Retina (tissue), 1 donor: ENCODE measurements around the gene IZUMO2.

Source experiments
- DNase-seq: peaks from one replicate; pipeline ENCODE4 v3.0.0-alpha.2; 2016

IZUMO2 gene

DNA sequence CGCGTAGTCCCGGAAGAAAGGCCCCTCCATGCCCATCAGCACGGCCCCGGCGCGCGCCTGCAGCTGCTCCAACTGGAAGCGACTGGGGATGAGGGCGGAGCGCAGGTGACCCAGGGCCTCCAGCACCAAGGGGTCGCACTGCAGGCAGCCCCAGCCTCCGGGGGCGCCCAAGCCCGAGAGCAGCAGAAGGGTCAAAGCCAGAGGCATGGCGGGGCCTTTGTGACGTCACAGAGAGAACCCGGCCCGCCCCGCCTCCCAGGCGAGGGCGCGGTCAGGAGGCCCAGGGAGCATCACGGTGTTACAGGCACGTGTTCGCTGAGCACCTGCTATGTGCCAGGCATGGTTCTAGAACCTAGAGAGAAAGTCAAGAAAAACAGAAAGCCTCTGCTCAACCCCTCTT, at the start of gene IZUMO2:
IZUMO2 (minus strand) TSS at position 294 of the 400 bp plus-strand sequence; CDS start at position 207, 87 bp downstream.
- DNase-seq: no peak

DNA sequence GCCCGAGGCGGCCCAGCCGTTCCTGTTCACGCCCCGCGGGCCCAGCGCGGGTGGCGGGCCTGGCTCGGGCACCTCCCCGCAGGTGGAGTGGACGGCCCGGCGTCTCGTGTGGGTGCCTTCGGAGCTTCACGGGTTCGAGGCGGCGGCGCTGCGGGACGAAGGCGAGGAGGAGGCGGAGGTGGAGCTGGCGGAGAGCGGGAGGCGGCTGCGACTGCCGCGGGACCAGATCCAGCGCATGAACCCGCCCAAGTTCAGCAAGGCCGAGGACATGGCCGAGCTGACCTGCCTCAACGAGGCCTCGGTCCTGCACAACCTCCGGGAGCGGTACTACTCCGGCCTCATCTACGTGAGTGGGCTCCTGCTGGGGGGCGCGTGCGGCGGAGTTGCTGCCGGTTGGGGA, 47.3 kb upstream of the IZUMO2 start:
- DNase-seq: no peak

DNA sequence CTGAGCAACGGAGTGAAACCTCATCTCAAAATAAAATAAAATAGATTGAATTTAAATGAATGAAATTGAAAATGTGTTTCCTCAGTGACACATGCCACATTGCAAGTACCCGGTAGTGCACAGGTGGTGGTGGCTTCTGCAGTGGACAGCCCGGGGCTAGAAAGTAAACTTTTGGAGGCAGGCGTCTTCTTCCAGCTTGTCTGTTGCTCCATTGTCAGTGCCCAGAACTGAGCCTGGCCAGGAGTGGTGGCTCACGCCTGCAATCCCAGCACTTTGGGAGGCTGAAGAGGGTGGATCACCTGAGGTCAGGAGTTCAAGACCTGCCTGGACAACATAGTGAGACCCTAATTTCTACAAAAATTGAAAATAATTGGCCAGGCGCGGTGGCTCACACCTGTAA, 46.0 kb upstream of the IZUMO2 start:
- DNase-seq: no peak

DNA sequence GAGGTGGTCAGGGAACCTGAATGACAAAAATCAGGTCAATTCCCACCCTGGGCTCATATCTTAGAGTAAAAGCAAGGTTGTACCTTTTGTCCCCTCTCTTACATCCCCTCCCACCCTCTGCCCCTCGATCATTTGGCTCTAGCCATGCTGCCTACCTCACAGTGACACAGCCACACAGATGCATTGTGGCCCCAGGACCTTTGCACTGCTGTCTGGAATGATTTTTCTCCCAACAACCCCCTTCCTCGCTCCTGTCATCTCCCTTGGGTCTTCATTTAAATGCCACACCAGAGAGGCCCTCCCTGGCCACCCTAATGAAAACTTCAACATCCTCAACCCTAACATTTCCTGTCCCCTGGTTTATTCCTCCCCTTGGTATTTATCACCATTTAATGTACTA, 44.6 kb upstream of the IZUMO2 start:
- DNase-seq: no peak

DNA sequence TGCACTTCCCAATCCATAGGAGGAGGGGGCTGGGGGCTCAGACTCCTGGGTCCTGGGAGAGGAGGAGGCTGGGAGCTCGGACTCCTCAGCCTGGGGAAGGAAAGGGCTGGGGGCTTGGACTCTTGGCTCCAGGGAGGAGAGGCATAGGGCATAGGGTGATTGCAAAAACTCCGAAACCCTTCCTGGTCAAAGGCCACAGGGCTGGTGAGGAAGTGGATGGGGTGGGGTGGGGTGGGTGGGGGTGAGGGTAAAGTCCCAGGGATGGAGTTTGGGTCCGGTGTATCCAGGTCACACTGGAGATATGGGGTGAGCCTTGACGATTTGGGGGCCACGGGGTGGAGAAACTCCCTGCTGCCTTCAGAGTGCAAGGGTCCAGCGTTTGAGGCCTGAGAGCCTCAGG, 43.1 kb upstream of the IZUMO2 start:
- DNase-seq: no peak

DNA sequence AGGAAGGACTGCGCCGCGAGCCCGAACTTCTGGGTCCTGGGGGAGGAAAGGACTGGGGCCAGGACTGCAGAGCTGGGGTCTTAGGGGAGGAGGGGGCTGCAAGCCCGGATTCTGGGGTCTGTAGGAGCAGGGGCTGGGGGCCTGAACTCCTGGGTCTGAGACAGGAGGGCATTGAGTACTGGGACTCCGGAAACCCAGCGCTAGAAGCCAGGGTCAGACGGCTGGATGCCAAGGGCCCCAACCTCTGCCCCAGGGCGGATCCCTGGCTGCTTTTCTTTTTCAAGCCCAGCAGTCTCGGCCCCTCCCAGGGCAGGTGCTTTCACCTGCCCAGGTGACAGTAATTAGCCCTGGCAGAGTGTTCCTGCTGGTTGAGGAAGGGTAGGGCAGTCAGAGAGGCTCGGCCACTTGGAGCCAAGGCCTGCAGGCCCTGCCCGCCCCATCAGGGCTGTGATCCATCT, 42.6 kb upstream of the IZUMO2 start:
- no peak for DNase-seq

DNA sequence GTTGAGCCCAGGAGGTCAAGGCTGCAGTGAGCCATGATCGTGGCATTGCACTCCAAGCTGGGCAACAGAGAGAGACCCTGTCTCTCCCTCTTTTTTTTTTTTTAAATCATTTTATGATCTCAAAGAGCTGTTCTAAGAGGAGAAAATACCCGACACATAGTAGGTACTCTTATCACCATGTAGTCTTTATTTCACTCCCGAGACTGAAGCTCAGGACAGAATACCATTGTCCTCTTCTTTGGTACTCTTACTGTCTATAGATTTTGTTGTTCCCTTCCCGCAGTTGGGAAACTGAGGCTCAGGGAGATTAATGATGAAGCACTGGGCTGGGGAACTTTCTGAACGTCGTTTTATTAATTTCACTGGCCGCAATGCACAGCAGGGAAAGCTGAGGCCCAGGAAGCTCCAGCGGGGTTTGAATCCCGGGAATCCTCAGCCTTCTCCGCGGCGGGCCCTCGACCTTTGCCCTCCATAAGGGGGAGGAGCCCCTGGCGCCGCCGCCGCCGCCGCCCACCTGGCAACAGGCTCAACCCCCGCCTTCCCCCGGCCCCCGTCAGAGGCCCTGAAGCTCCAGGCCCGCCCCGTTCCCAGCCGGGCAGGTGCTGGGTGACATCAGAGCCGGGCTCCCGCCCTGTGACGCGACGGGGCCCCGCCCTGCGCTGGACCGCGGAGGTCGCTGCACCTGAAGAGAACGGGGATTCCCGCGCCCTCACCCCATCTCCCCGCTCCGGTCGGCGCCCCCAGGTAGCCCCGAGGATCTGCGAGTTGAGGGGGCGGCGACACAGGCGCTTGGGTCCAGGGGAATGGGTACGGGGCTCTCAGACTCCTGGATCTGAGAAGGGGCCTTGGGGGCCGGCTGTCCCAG, 42.0 kb upstream of the IZUMO2 start:
- peak; percentile 29 for DNase-seq

DNA sequence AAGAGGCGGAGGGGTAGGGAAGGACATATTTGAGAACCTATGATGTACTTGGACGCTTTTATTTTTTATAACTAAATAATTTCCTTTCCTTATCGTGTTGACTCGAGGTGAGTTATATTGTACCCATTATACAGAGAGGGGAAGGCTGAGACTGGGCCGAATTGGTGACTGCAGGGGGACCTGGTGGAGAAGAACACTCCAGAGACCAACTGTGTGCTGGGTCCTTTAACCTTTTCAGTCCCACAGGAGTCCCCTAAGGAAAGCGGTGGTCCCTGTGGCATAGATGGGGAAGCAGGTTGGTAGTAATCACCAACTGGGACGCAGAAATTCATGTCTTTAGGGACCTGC, 41.0 kb upstream of the IZUMO2 start:
- DNase-seq: no peak

DNA sequence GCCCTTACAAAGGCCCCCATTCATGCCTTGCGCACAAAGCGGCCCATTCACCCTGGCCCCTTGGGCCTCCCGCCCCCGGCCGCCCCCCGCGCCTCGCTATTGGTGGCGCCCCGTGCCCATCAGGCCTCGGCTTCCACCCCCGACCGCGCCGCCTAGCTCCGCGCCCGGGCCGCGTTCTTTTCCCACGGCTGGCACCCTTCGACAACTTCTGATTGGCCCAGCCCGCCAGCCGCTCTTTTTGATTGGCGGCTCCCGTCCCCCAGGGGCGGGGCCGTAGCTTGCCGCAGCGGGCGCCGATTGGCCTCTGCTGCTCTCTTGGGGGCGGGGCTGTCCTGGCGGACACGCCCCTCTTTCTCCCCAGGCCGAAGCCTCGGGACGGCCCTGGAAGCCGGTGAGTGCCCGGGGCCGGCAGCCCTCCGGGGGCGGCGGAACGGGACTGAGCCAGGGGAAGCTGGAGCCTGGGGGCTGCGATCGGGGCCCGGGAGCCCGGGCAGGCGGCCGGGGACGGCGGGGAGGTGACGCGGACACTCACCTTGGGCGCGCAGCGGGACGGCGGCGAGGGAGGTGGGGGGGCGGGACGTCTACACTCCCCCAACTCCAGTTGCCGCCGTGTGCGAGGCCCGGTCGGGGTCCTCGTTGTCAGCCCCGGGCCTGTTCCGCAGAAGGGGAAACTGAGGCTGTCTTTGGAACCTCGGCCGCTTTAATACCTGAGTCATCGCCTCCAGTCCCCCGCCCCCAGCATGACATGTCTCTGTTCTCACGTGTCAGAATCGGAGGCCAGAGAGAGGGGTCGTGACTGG, 40.4 kb upstream of the IZUMO2 start, which contains the start of gene MYH14:
MYH14 (plus strand) TSS at position 342 of the 800 bp plus-strand sequence. CDS start 6,744 bp downstream, outside the sequence.
- DNase-seq: peak; percentile 94

DNA sequence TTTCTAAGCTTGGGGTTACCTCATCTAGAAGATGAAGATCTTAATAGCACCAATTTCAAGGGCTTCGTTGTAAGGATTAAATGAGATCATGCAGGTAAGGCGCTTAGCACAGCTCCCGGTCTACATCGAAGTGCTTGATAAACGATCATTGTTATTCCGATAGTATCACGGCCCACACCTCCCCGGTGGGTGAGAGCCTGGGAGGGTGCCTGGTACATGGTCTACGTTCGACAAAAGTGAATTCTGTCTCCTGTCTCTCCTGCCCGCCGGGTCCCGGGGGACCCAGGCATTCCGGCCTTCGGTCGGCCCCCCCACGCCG, 39.8 kb upstream of the IZUMO2 start:
- DNase-seq: no peak

DNA sequence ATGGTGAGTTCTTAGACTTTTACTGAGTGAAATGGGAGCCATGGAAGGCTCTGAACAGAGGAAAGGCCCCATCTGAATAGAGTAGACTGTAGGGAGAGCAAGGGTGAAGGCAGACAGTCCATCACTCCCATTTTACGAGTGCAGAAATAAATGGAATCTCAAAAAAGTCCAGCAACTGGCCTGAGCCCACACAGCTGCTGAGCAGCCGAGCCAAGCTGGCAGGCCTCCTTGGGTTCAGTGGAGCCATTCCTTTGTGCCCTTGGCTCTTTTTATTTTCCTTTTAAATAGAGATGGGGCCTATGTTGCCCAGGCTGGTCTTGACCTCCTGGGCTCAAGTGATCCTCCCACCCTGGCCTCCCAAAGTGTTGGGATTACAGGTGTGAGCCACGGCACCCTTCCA, 39.3 kb upstream of the IZUMO2 start:
- no peak for DNase-seq

DNA sequence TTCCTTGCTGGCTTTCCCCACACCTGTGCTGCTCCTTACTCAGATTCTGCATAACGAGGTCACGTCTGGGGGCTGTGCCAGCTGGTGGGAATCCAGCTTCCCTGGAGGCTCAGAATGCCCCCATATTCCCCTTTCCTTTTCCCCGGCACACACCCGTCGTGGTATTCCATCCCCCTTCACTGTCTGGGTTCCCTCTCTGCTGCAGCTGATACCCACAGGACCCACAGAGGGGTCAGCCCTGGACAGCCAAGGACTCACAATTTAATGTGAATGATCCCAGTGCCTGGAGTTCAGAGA, 36.1 kb upstream of the IZUMO2 start:
- DNase-seq: no peak

DNA sequence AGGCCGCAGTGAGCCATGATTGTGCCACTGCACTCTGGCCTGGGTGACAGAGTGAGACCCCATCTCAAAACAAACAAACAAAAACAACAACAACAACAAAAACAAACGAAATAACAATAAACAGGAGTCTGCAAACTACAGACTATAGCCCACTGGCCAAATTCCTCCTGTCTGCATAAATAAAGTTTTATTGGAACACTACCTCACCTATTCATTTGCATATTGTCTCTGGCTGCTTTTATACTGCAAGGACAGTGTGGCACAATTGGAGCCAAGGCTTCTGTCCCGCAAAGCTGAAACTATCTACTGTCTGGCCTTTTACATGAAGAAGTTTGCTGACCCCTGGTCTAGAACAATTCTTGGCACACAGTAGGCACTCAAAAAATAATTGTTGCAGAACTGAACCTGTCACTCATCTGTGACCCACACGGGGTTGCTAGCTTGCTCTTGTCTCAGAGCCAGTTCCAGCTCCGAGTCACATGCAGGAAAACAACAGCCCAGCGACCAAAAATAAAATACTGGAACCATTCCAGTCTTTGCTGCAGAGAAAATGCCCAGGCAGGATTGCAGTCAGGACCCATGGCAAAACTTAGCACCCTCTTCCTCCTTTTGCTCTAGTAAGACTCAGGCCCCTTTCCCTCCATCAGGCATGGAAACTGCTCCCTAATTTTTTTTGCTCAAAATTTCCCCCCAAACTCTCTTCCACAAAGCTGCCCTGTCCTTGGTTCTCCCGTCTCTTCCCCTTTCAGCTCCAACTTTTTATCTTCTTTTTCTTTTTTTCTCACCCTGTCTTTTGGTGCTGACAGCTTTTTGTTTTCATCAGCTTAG, 35.6 kb upstream of the IZUMO2 start:
- DNase-seq: no peak

DNA sequence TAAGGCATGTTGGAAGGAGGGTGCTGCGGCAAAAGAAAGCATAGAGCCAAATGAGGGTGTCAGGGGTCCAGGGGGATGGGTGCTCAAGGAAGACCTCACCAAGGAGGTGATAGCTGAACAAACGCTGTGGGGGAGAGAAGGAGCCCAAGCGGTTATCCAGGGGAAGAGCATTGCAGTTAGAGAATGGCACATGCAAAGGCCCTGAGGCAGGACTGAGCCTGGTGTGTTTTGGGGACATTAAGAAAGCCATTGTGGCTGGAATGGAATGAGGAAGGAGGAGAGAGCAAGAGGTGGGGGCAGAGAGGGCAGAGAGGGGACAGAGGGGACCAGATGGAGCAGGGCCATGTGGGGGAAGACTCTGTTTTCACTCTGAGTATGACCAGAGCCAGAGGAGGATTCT, 34.3 kb upstream of the IZUMO2 start:
- DNase-seq: no peak

DNA sequence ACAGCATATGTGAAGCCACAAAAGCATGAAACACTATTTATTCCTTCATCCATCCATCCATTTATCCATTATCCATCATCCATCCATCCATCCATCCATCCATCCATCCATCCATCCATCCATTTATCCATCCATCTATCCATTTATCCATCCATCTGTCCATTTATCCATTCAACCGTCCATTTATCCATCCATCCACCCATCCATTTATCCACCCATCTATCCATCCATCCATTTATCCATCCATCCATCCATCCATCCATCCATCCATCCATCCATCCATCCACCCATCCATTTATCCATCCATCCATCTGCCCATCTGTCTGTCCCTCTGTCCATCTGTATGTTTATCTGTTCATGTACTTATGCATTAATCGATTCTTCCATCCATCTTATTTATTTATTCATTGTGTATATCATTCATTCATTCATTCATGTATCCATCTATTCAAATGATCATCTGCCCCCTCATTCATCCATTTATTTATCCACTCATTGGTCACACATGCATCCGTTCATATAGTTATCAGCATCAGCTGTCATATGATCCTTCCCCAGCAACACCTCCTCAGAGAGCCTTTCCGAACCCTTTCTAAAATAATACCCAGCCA, 33.3 kb upstream of the IZUMO2 start:
- no peak for DNase-seq

DNA sequence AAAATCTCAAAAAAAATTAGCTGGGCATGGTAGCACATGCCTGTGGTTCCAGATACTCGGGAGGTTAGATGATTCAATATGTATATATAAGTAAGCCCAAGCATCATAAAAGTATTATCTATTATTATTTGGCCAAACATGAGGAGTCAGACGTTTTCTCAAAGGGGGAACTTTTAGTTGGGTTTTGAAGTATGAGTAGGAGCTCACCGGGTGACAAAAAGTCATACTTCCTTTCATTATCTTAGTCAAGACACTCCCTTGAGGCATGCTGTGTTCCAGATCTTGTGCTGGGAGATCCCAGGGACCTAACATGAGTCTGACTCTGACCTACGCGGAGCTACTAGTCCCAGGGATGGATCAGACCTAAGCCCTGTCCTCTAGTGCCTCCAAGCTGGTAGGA, 32.1 kb upstream of the IZUMO2 start:
- no peak for DNase-seq

DNA sequence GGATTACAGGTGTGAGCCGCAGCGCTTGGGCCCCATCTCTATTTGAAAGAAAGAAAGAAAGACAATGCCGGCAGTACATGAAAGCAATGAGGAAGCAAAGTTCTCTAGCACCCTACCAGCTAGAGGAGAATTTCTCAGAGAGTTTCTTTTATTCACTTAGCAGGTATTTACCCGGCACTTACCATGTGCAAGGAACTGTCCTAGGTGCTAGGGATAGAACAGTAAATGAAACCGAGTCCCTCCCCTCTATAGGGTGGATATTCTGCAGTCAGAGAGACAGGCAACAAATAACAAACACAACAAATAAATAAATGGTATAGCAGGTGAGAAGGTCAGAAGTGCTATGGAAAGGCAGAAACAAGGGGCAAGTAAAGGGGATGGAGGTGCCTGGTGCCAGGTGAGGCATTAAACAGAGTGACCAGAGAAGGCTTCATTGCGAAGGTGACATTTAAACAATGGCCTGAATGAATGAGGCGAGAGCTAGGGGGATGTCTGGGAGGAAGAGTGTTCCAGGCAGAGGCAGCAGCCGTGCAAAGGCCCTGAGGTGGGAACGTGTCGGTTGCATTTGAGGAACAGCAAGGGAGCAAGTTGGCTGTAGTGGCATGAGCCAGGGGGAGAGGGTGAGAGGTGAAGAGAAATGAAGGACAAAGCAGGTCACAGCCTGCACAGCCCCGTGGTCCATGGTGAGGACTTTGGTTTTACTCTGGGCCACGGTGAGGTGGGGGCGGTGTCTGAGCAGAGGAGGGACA, 29.6 kb upstream of the IZUMO2 start:
- DNase-seq: no peak

DNA sequence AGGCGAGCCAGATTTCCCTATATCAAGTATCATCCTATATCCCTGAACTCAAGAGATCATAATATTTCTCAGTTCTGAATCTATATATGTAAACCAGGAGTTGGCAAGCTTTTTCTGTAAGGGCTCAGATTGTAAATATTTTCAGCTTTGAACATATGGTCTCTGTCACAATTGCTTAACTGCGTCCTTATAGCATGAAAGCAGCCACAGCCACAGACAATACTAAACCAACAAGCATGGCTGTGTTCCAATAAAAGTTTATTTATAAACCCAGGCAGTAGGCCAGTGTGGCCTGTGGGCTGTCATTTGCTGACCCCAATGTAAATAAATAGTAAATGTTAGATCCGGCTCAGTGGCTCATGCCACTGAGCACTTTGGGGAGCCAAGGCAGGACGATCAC, 28.1 kb upstream of the IZUMO2 start:
- DNase-seq: no peak

DNA sequence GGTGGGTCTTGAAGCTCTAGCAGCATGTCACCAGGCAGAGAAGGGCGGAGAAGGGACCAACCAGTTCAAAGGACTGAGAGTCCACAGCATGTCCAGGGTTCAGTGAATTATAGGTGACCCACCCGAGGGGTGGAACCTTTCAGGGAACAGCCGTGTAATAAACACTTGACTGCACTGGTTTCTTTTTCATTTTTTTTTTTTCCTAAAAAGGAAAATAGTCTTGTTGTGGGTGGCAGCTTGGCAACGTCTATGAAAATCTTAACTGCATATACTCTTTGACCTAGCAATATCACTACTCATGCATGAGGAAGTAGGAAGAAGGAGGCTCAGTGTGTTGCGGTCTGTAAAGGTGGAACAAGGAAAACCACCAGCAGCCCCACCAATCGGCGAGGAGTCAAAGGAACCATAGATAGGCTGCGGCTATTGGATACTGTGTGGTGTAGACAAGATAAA, 27.4 kb upstream of the IZUMO2 start:
- no peak for DNase-seq

DNA sequence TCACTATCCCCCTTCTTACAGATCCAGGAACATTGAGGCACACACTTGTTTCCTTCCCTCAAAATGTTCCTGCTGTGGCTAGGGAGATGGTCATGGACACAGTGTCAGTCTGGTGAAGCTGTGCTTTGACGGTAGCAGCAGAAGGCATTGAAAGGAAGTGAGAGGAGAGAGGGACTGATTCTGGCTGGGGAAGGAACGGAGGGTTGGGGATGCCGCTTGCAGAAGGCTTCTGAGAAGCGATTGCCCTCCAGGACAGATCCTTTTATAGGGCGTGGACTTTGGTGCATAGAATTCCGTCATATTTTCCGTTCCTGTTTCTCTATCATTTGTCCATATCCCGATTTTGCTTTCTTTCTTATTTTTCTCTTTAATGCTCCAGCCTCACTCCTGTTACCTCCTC, 26.2 kb upstream of the IZUMO2 start:
- no peak for DNase-seq

DNA sequence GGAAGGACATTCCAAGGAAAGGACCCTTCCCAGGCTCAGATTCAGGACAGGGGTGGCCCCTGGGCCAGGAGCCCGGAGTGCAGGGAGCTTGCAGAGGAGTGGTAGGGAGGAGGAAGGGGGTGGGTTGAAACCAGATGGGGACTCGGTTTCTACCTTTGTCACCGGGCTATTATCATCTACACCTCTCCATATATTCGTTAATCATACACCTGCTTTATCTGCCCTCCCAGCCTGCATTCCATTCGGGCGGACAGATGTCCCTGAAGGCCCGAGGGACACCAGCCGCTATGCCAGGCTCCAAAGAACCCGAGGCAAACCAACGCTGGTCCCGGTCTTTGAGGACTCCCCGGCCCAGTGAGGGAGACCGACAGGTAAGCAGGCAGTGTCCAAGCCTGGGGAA, 24.9 kb upstream of the IZUMO2 start:
- DNase-seq: no peak

DNA sequence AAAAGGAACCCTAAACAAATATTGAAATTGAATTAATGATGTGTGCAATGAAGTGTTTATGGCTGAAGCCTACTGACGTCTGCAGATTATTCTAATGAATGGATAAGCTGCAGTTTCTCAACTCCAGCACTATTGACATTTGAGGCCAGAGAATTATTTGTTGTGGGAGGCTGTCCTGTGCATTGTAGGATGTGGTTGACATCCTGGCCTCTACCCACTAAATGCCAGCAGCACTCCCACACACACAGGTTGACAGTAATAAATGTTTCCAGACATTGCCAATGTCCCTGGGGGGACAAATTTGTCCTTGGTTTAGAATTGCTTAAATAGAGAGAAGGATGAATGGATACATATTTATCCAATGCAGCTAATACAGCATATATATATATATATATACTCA, 21.1 kb upstream of the IZUMO2 start:
- DNase-seq: no peak
